HT1080 (cell line): Measurements from ENCODE around the gene CENPN. TPM values are rescaled to one million over a fixed set of nuclear protein-coding genes. Genes with fewer than 3 reads are reported as not detected.

Experiments
- DNase-seq: peaks from one replicate; pipeline ENCODE4 v3.0.0-alpha.2; 2015; ENCODE audit warnings: low read depth
- total RNA-seq: library from RNA; depleted of rRNA; stranded (reverse); fragments of >200 nt; shearing (Covaris generic); gene quantifications from 2 replicates; pipeline ENCODE4 v1.2.3, GENCODE V29; 2014

The CENPN gene
- total RNA-seq, 1 experiment from 2014 or later, result 76.5 TPM

- DNase-seq, result no peak
Measured at GRCh38 chr16:80991792-80992430, 15.1 kb upstream of the CENPN start.

- DNase-seq, result no peak
Measured at GRCh38 chr16:80992676-80993293, 14.2 kb upstream of the CENPN start.

GRCh38 chr16:80993307-80993706 is 13.7 kb upstream of the CENPN start:
- DNase-seq, result peak; percentile 77

- DNase-seq, result no peak
Measured at GRCh38 chr16:80993834-80994233, 13.2 kb upstream of the CENPN start.

- DNase-seq, result peak; percentile 27
Measured at GRCh38 chr16:80994451-80994850, 12.6 kb upstream of the CENPN start.

- no peak for DNase-seq
Measured at GRCh38 chr16:80996688-80997138, 10.3 kb upstream of the CENPN start.

- no peak for DNase-seq
Measured at GRCh38 chr16:80997139-80997798, 9.7 kb upstream of the CENPN start.

GRCh38 chr16:80997964-80998620 is 8.9 kb upstream of the CENPN start:
- DNase-seq, result no peak

- no peak for DNase-seq
Measured at GRCh38 chr16:81000873-81001272, 6.1 kb upstream of the CENPN start.

- no peak for DNase-seq
Measured at GRCh38 chr16:81001330-81001729, 5.7 kb upstream of the CENPN start.

- DNase-seq, result no peak
Measured at GRCh38 chr16:81003064-81003463, 4.0 kb upstream of the CENPN start.

GRCh38 chr16:81003610-81004460 is 3.2 kb upstream of the CENPN start:
- no peak for DNase-seq

GRCh38 chr16:81004646-81005353 is 2.2 kb upstream of the CENPN start:
- peak; percentile 41 for DNase-seq

GRCh38 chr16:81005610-81006161 is 1.3 kb upstream of the CENPN start:
- DNase-seq, result no peak

GRCh38 chr16:81006211-81006812 is 702 bp upstream of the CENPN start:
- no peak for DNase-seq

- no peak for DNase-seq
Measured at GRCh38 chr16:81008505-81008789, 1.4 kb downstream of the CENPN start.

GRCh38 chr16:81012974-81013373 is 6.0 kb downstream of the CENPN start:
- no peak for DNase-seq

- DNase-seq, result no peak
Measured at GRCh38 chr16:81014672-81015071, 7.7 kb downstream of the CENPN start.

- no peak for DNase-seq
Measured at GRCh38 chr16:81018496-81018895, 11.5 kb downstream of the CENPN start.

GRCh38 chr16:81026429-81026828 is 19.4 kb downstream of the CENPN start:
- no peak for DNase-seq
